ENCODE data around the gene IKZF1.

The IKZF1 gene

DNA sequence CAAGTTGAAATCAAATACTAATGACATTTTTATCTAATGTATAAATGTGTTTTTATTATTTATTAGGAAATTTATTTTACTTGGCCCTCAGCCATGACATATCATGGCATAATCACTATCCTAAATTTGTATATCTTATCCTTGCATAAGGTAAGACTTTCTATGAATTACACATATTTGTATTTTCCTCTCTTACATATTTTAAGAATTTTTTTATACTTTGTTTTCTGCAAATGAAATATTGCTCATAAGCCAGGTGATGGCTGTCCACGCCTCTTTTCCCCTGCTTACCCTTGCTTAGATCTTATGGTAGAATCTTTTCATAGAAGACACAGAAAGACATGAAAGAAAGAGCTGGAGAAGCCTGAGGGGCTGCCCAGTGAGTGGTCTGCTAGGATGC is 48.2 kb downstream of the IKZF1 start:
- H3K4me1 ChIP-seq (ENCODE audit: low read length), result peaks cover 61% of the 10 kb centered on the region
- TF ChIP-seq EZH2phosphoT487 (IDR thresholded peaks at IDR 0.05; ENCODE audit: low read depth), result no peak
- H2AFZ ChIP-seq (ENCODE audit: low read depth, low read length), result no peak overlapping the region
- peaks cover 71% of the 10 kb centered on the region for H3K36me3 ChIP-seq (replicated peaks; ENCODE audit: low read depth, low read length)
- peaks cover 47% of the 10 kb centered on the region for H4K20me1 ChIP-seq (ENCODE audit: insufficient read depth, low read length)
- peak overlapping the region; percentile 23; the same call in 1 of the 2 replicates for H3K4me3 ChIP-seq (ENCODE audit: low read length)
- H3K27ac ChIP-seq (ENCODE audit: low read length), result peak overlapping the region; percentile 99
- no peaks in the 10 kb centered on the region for H3K9me3 ChIP-seq (ENCODE audit: insufficient read depth, low read length)
- H3K9ac ChIP-seq (ENCODE audit: low read length), result peak overlapping the region; percentile 82
- no peaks in the 10 kb centered on the region for H3K27me3 ChIP-seq (ENCODE audit: low read depth, low read length)
- H3K4me2 ChIP-seq (ENCODE audit: low read length), result peak overlapping the region; percentile 85
- H3K79me2 ChIP-seq (ENCODE audit: low read length), result peaks cover 96% of the 10 kb centered on the region

DNA sequence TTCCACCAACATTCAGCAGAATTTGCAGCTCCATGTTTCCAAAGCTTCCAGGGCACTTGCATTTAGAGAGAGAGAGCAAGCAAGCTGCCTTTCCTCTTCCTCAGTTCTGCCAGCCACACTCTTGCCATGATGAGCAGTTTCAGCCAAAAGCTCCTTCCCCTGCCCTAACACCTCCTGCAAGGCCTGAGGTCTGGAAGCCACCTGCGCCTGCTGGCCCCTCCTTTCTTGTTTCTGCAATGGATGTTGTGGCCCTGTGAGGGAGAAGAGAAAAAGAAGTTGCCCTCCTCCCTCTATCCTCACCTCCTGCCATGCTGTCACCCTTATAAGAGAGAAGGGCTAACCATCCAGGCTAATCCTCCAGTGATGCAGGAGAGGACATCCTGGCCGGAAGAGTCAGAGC is 48.7 kb downstream of the IKZF1 start:
- Histone ChIP-seq H3K9ac (ENCODE audit: low read length) (peak overlapping the region; percentile 82), H3K27ac (ENCODE audit: low read length) (peak overlapping the region; percentile 99), H2AFZ (ENCODE audit: low read depth, low read length) (no peak overlapping the region), H3K36me3 (replicated peaks; ENCODE audit: low read depth, low read length) (peaks cover 70% of the 10 kb centered on the region), H3K79me2 (ENCODE audit: low read length) (peaks cover 96% of the 10 kb centered on the region), H3K4me1 (ENCODE audit: low read length) (peaks cover 56% of the 10 kb centered on the region), H3K4me2 (ENCODE audit: low read length) (peak overlapping the region; percentile 85), H3K9me3 (ENCODE audit: insufficient read depth, low read length) (no peaks in the 10 kb centered on the region), H3K4me3 (ENCODE audit: low read length) (peak overlapping the region; percentile 23; the same call in 1 of the 2 replicates), H4K20me1 (ENCODE audit: insufficient read depth, low read length) (peaks cover 51% of the 10 kb centered on the region), H3K27me3 (ENCODE audit: low read depth, low read length) (no peaks in the 10 kb centered on the region)
- no peak for TF ChIP-seq EZH2phosphoT487 (IDR thresholded peaks at IDR 0.05; ENCODE audit: low read depth)
- TF ChIP-seq, protein P1, sequence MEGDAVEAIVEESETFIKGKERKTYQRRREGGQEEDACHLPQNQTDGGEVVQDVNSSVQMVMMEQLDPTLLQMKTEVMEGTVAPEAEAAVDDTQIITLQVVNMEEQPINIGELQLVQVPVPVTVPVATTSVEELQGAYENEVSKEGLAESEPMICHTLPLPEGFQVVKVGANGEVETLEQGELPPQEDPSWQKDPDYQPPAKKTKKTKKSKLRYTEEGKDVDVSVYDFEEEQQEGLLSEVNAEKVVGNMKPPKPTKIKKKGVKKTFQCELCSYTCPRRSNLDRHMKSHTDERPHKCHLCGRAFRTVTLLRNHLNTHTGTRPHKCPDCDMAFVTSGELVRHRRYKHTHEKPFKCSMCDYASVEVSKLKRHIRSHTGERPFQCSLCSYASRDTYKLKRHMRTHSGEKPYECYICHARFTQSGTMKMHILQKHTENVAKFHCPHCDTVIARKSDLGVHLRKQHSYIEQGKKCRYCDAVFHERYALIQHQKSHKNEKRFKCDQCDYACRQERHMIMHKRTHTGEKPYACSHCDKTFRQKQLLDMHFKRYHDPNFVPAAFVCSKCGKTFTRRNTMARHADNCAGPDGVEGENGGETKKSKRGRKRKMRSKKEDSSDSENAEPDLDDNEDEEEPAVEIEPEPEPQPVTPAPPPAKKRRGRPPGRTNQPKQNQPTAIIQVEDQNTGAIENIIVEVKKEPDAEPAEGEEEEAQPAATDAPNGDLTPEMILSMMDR (IDR thresholded peaks at IDR 0.05; ENCODE audit: low read depth, low read length), result no peak

DNA sequence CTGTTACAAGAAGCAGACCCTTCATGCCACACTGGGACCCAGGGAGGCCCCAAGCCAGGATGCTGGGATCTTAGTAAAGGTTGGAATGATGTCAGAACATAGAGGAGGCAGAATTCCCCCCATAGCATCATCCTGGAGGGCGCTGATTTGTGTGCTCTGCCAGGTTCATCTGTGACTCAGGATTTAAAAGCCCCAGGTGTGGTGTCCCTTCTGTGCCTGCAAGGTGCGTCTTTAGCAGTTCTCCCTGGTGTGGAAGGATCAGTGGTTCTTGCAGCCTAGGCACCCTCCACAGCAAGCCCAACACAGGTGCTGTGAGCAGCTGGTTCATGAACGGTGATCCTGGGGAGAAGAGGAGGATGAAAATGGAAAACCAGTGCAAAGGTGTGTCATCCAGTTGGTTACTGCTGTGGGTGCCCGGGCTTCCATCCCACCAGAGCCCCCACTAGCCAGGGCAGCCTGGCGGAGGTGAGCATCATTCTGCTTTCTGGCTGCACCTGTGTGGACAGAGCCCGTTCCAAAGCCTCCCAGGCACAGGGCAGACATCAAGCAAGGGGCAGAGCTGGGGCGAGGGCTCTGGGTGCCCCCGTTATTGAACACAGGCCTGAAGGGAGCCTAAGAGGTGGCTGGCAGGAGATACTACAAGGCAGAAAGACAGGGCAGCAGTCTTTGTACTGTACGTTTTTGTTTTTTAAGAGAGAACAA is 49.5 kb downstream of the IKZF1 start:
- TF ChIP-seq, protein P1 (IDR thresholded peaks at IDR 0.05; ENCODE audit: low read depth, low read length), result no peak
- no peak for TF ChIP-seq EZH2phosphoT487 (IDR thresholded peaks at IDR 0.05; ENCODE audit: low read depth)
- H3K79me2 ChIP-seq (ENCODE audit: low read length), result peaks cover 96% of the 10 kb centered on the region

DNA sequence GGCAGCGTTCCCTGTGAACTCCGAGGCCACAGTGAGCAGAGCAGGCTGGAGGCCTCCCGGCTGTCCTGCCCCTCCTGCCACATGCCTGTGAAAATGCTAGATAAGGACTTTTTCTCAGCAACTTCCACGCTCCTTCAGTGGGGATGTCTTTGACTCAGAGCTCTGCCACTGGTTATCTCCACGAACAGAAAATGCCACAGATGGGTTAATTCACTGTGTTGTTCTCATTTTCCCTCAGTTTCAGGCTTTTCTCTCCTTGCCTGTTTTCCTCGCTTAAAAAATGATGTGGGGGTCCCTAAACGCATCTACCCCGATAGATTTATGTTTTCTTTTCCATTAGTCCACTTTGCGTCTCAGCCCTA is 51.3 kb downstream of the IKZF1 start:
- Histone ChIP-seq H3K27ac (ENCODE audit: low read length) (no peak overlapping the region), H3K27me3 (ENCODE audit: low read depth, low read length) (no peaks in the 10 kb centered on the region), H3K4me3 (ENCODE audit: low read length) (no peak overlapping the region), H3K36me3 (replicated peaks; ENCODE audit: low read depth, low read length) (peaks cover 80% of the 10 kb centered on the region), H3K4me1 (ENCODE audit: low read length) (peaks cover 32% of the 10 kb centered on the region), H3K9me3 (ENCODE audit: insufficient read depth, low read length) (no peaks in the 10 kb centered on the region), H3K9ac (ENCODE audit: low read length) (no peak overlapping the region), H3K79me2 (ENCODE audit: low read length) (peaks cover 100% of the 10 kb centered on the region), H4K20me1 (ENCODE audit: insufficient read depth, low read length) (peaks cover 74% of the 10 kb centered on the region), H3K4me2 (ENCODE audit: low read length) (no peak overlapping the region), H2AFZ (ENCODE audit: low read depth, low read length) (no peak overlapping the region)
- TF ChIP-seq, protein P1 (IDR thresholded peaks at IDR 0.05; ENCODE audit: low read depth, low read length), result no peak
- no peak for TF ChIP-seq EZH2phosphoT487 (IDR thresholded peaks at IDR 0.05; ENCODE audit: low read depth)

More for the DNA sequence above, 49.5 kb downstream of the IKZF1 start:
- no peaks in the 10 kb centered on the region for H3K9me3 ChIP-seq (ENCODE audit: insufficient read depth, low read length)
- no peak overlapping the region for H3K4me3 ChIP-seq (ENCODE audit: low read length)
- H3K36me3 ChIP-seq (replicated peaks; ENCODE audit: low read depth, low read length), result peaks cover 69% of the 10 kb centered on the region
- no peaks in the 10 kb centered on the region for H3K27me3 ChIP-seq (ENCODE audit: low read depth, low read length)
- no peak overlapping the region for H3K9ac ChIP-seq (ENCODE audit: low read length)
- H4K20me1 ChIP-seq (ENCODE audit: insufficient read depth, low read length), result peaks cover 58% of the 10 kb centered on the region
- H3K27ac ChIP-seq (ENCODE audit: low read length), result peak overlapping the region; percentile 99
- H3K4me2 ChIP-seq (ENCODE audit: low read length), result no peak overlapping the region
- no peak overlapping the region for H2AFZ ChIP-seq (ENCODE audit: low read depth, low read length)
- peaks cover 48% of the 10 kb centered on the region for H3K4me1 ChIP-seq (ENCODE audit: low read length)

Data from OCI-LY3 (cell line).